A673 (cell line): ENCODE measurements around the gene ARNT2.

Source experiments
- CTCF ChIP-seq: fragments of 300-800, 200-600 bp; sonication (generic); conservative IDR thresholded peaks from 2 replicates; pipeline ENCODE4 v1.5.1; 2017; ENCODE audit warnings: low read depth, mild to moderate bottlenecking, antibody characterized with exemption, low read length, moderate library complexity, mixed read lengths
- EZH2 ChIP-seq: fragments of 200-600 bp; sonication (generic); IDR thresholded peaks from 2 replicates; pipeline ENCODE4 v1.6.1; 2017; ENCODE audit warnings: borderline replicate concordance, low read depth, mild to moderate bottlenecking, mixed read lengths, antibody characterized with exemption, low read length; ENCODE audit not compliant: poor library complexity, severe bottlenecking

GRCh38 chr15:80490431-80490990 lies 86.3 kb downstream of the ARNT2 start:
- TF ChIP-seq CTCF, result no peak
- TF ChIP-seq EZH2, result no peak
